ENCODE results near the gene DLX1.

DLX1 gene

GRCh38 chr2:172090044-172090961, 5.0 kb downstream of the DLX1 start:
- no peak for TF ChIP-seq CTCF (IDR thresholded peaks at IDR 0.05; ENCODE audit: low read depth, low read length, missing control alignments)
- in situ Hi-C loops (cut with HindIII; ENCODE audit: low sequenced_read_pairs) = no loop called here
- H3K4me3 ChIP-seq (ENCODE audit: low read depth, low read length) = no peak overlapping the region
- no peak for DNase-seq (ENCODE audit: low read depth)

GRCh38 chr2:172091000-172091641, 5.8 kb downstream of the DLX1 start:
- no peak for TF ChIP-seq CTCF (IDR thresholded peaks at IDR 0.05; ENCODE audit: low read depth, low read length, missing control alignments)
- DNase-seq (ENCODE audit: low read depth) = no peak
- in situ Hi-C loops (cut with HindIII; ENCODE audit: low sequenced_read_pairs) = no loop called here
- H3K4me3 ChIP-seq (ENCODE audit: low read depth, low read length) = no peak overlapping the region

- no peak for DNase-seq (ENCODE audit: low read depth)
- TF ChIP-seq CTCF (IDR thresholded peaks at IDR 0.05; ENCODE audit: low read depth, low read length, missing control alignments) = no peak
Measured at GRCh38 chr2:172091761-172092566, 6.7 kb downstream of the DLX1 start.

GRCh38 chr2:172092716-172093415, 7.6 kb downstream of the DLX1 start:
- in situ Hi-C loops (cut with HindIII; ENCODE audit: low sequenced_read_pairs) = no loop called here
- DNase-seq (ENCODE audit: low read depth) = no peak
- TF ChIP-seq CTCF (IDR thresholded peaks at IDR 0.05; ENCODE audit: low read depth, low read length, missing control alignments) = no peak
- no peak overlapping the region for H3K4me3 ChIP-seq (ENCODE audit: low read depth, low read length)

More at GRCh38 chr2:172091761-172092566, 6.7 kb downstream of the DLX1 start:
- H3K4me3 ChIP-seq (ENCODE audit: low read depth, low read length) = no peak overlapping the region
- in situ Hi-C loops (cut with HindIII; ENCODE audit: low sequenced_read_pairs) = no loop called here

GRCh38 chr2:172093416-172094293, 8.3 kb downstream of the DLX1 start:
- DNase-seq (ENCODE audit: low read depth) = no peak
- no peak for TF ChIP-seq CTCF (IDR thresholded peaks at IDR 0.05; ENCODE audit: low read depth, low read length, missing control alignments)
- H3K4me3 ChIP-seq (ENCODE audit: low read depth, low read length) = no peak overlapping the region
- in situ Hi-C loops (cut with HindIII; ENCODE audit: low sequenced_read_pairs) = no loop called here

All from astrocyte of the cerebellum (primary cell).